ENCODE data around the gene PHF21A. TPM values are rescaled to one million over a fixed set of nuclear protein-coding genes. Genes with fewer than 3 reads are reported as not detected.

The PHF21A gene
- total RNA-seq, 2 experiments from 2014 or later, result 23.1 to 56.1 TPM

DNA sequence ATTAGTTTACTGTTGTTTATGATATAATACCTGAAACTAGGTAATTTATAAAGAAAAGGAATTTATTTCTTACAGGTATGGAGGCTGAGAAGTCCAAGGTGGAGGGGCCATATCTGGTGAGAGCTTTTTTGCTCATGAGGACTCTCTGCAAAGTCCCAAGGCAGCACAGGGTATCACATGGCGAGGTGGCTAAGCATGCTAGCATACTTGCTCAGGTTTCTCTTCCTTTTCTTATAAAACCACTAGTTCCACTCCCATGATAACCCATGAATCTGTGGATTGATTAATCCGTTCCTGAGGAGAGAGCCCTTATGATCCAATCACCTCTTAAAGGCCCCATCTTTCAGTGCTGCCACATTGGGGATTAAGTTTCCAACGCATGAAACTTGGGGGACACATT, 82.7 kb downstream of the PHF21A start:
- intact Hi-C loops (cut with micrococcal nuclease; ENCODE audit: unreplicated experiment), result no loop called here
- Histone ChIP-seq H3K4me3 (ENCODE audit: low read depth, low read length, poor library complexity, severe bottlenecking) (no peak overlapping the region), H3K79me2 (ENCODE audit: insufficient read depth, low read depth, low read length) (no peaks in the 10 kb centered on the region), H3K9me2 (ENCODE audit: insufficient read depth, low read length) (no peaks in the 10 kb centered on the region), H3K4me1 (ENCODE audit: insufficient read depth, low read length, poor library complexity, severe bottlenecking) (no peaks in the 10 kb centered on the region), H2AFZ (ENCODE audit: low read length) (no peak overlapping the region), H3K36me3 (ENCODE audit: insufficient read depth, low read length) (peaks cover 6% of the 10 kb centered on the region; the same call in 1 of the 2 replicates), H4K20me1 (ENCODE audit: insufficient read depth, low read length) (no peaks in the 10 kb centered on the region), H3K27ac (ENCODE audit: low read depth, low read length, poor library complexity, severe bottlenecking) (no peak overlapping the region), H3K9me3 (ENCODE audit: low read length) (no peaks in the 10 kb centered on the region), H3K4me2 (ENCODE audit: low read length) (no peak overlapping the region)
- POLR2A ChIA-PET, result no interaction called here
- no peak for TF ChIP-seq EZH2phosphoT487 (IDR thresholded peaks at IDR 0.05; ENCODE audit: borderline replicate concordance, low read depth, low read length)
- TF ChIP-seq, protein P1, sequence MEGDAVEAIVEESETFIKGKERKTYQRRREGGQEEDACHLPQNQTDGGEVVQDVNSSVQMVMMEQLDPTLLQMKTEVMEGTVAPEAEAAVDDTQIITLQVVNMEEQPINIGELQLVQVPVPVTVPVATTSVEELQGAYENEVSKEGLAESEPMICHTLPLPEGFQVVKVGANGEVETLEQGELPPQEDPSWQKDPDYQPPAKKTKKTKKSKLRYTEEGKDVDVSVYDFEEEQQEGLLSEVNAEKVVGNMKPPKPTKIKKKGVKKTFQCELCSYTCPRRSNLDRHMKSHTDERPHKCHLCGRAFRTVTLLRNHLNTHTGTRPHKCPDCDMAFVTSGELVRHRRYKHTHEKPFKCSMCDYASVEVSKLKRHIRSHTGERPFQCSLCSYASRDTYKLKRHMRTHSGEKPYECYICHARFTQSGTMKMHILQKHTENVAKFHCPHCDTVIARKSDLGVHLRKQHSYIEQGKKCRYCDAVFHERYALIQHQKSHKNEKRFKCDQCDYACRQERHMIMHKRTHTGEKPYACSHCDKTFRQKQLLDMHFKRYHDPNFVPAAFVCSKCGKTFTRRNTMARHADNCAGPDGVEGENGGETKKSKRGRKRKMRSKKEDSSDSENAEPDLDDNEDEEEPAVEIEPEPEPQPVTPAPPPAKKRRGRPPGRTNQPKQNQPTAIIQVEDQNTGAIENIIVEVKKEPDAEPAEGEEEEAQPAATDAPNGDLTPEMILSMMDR (conservative IDR thresholded peaks at IDR 0.05; ENCODE audit: low read length), result no peak
- CTCF ChIA-PET (ENCODE audit: unreplicated experiment), result no interaction called here
- no TSS peak for BruUV-seq (replicated peaks)
- DNase-seq (ENCODE audit: low spot score), result no peak

GRCh38 chr11:46036969-46037368, 84.3 kb downstream of the PHF21A start:
- ChIA-PET POLR2A (no interaction called here), CTCF (ENCODE audit: unreplicated experiment) (no interaction called here)
- H3K4me1 ChIP-seq (ENCODE audit: insufficient read depth, low read length, poor library complexity, severe bottlenecking), result no peaks in the 10 kb centered on the region

DNA sequence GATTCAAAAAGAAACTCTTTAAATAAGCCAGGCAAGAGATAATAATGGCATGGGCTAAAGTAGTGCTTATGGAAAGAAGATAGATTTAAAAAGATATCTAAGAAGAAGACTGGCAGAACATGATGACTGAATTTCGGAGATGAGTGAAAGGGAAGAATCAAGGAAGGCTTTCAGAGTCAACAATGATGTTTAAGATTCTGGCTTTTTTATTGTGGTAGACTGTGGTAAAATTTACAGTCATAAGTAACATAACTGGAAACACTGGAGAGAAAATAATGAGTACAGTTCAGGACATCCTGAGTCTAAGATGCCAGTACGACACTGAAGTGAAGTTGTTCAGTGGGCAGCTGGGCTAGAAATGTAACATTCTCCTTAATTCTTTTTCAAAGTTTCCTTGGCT, 85.2 kb downstream of the PHF21A start:
- H3K9me3 ChIP-seq (ENCODE audit: low read length), result no peaks in the 10 kb centered on the region
- no peaks in the 10 kb centered on the region for H4K20me1 ChIP-seq (ENCODE audit: insufficient read depth, low read length)
- DNase-seq (ENCODE audit: low spot score), result no peak
- H3K36me3 ChIP-seq (ENCODE audit: insufficient read depth, low read length), result peaks cover 8% of the 10 kb centered on the region
- H3K4me3 ChIP-seq (ENCODE audit: low read depth, low read length, poor library complexity, severe bottlenecking), result no peak overlapping the region
- BruUV-seq (replicated peaks), result no TSS peak
- no peak overlapping the region for H3K27ac ChIP-seq (ENCODE audit: low read depth, low read length, poor library complexity, severe bottlenecking)
- H3K4me1 ChIP-seq (ENCODE audit: insufficient read depth, low read length, poor library complexity, severe bottlenecking), result no peaks in the 10 kb centered on the region
- TF ChIP-seq, protein P1 (conservative IDR thresholded peaks at IDR 0.05; ENCODE audit: low read length), result no peak
- TF ChIP-seq EZH2phosphoT487 (IDR thresholded peaks at IDR 0.05; ENCODE audit: borderline replicate concordance, low read depth, low read length), result no peak
- CTCF ChIA-PET (ENCODE audit: unreplicated experiment), result no interaction called here
- no peak overlapping the region for H2AFZ ChIP-seq (ENCODE audit: low read length)
- intact Hi-C loops (cut with micrococcal nuclease; ENCODE audit: unreplicated experiment), result no loop called here
- POLR2A ChIA-PET, result interaction anchor here (0.6 kb wide), 1 partner anchor 105 kb away, joined by 3 read pairs; no protein-coding TSS in a partner anchor
- H3K79me2 ChIP-seq (ENCODE audit: insufficient read depth, low read depth, low read length), result no peaks in the 10 kb centered on the region
- no peak overlapping the region for H3K4me2 ChIP-seq (ENCODE audit: low read length)
- no peaks in the 10 kb centered on the region for H3K9me2 ChIP-seq (ENCODE audit: insufficient read depth, low read length)

More at GRCh38 chr11:46036969-46037368, 84.3 kb downstream of the PHF21A start:
- no peak for DNase-seq (ENCODE audit: low spot score)
- Histone ChIP-seq H3K36me3 (ENCODE audit: insufficient read depth, low read length) (peaks cover 8% of the 10 kb centered on the region), H2AFZ (ENCODE audit: low read length) (no peak overlapping the region), H3K9me3 (ENCODE audit: low read length) (no peaks in the 10 kb centered on the region), H3K4me2 (ENCODE audit: low read length) (no peak overlapping the region), H3K4me3 (ENCODE audit: low read depth, low read length, poor library complexity, severe bottlenecking) (no peak overlapping the region), H3K9me2 (ENCODE audit: insufficient read depth, low read length) (no peaks in the 10 kb centered on the region), H3K27ac (ENCODE audit: low read depth, low read length, poor library complexity, severe bottlenecking) (no peak overlapping the region), H4K20me1 (ENCODE audit: insufficient read depth, low read length) (no peaks in the 10 kb centered on the region), H3K79me2 (ENCODE audit: insufficient read depth, low read depth, low read length) (no peaks in the 10 kb centered on the region)
- intact Hi-C loops (cut with micrococcal nuclease; ENCODE audit: unreplicated experiment), result no loop called here
- no TSS peak for BruUV-seq (replicated peaks)
- TF ChIP-seq EZH2phosphoT487 (IDR thresholded peaks at IDR 0.05; ENCODE audit: borderline replicate concordance, low read depth, low read length), result no peak
- TF ChIP-seq, protein P1 (conservative IDR thresholded peaks at IDR 0.05; ENCODE audit: low read length), result no peak
